SKM-1 (cell line): ENCODE data around the gene RASSF10.

ENCODE experiments used
- DNase-seq: peaks from one replicate; lab custom pipeline; 2025; ENCODE audit not compliant: unreplicated experiment; lab: John Stamatoyannopoulos, UW

The RASSF10 gene

GRCh38 chr11:12993626-12994025 lies 15.5 kb upstream of the RASSF10 start:
- DNase-seq: no peak

DNA sequence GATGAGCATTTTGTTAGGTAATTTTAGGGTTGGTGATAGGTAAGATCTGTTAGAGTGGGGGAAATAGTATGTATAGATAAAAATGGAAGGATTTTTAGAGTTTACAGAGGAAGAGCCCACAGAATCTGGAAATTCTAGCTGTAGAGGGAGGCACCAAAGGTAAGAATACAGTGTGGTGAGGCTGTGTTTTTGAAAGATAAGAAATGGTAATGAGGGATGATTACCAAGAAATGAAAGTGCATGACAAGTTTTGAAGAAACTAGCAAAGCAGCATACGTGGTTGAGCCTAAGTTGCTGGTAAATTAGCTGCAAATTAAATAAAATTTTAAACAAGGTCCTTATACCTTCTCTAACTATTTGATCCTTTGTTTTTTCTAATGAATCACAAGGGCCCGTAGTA lies 14.6 kb upstream of the RASSF10 start:
- no peak for DNase-seq

DNA sequence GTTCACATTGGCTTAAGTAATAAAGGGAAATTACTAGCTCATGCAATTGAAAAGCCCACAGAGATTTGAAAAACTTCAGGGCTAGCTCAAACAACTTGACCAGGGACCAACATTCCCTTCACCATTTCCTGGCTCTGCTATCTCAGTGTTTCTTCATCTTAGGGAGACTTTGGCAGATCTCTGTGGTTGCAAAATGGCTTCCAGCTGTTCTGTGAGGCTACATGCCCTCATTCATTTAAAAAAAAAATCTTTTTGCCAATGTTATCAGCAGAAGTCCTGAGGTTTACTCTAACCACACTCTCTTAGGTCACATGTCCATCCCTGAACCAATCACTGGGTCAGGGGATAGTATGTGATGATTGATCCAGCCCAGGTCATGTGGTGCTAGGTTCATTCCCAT lies 13.9 kb upstream of the RASSF10 start:
- no peak for DNase-seq

GRCh38 chr11:12995823-12996222 lies 13.3 kb upstream of the RASSF10 start:
- no peak for DNase-seq

DNA sequence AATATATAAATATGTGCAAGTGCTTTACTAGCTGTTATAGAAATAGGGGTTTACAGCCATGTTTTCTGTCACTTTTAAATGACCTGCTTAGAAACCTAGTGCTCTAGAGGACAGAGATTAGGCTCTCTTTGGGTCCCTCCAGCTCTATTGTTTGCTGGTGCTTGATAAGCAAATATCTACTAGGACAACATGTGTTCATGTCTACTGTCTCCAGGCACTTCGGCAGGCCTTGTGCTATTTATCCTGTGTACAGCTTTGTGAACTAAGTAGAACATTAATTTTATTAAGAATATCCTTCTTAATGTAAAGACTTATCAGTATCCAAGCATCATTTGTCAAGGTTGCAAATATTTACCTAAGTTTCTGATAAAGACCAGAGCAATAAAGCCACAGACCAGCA lies 11.9 kb upstream of the RASSF10 start:
- no peak for DNase-seq

- DNase-seq: no peak
These were observed 10.8 kb upstream of the RASSF10 start for GRCh38 chr11:12998336-12998735.

GRCh38 chr11:12999597-12999996 lies 9.5 kb upstream of the RASSF10 start:
- no peak for DNase-seq

DNA sequence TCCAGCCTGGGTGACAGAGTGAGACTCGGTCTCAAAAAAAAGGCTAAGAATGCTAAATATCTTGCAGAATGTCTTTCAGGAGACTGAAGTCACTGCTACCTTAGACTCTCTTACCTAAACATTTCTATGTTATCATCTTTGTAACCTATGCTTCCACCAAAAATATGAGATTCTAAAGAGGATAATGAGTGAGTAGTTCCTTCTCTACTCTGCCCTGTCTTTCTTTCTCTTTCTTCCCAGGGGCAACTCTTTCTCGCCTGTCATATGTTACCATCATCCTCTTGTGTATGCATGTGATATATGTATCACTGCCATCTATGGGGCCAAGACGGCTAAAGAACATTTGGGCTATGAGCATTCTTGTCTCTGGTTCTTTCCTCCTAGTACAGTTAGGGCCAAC lies 9.0 kb upstream of the RASSF10 start:
- DNase-seq: no peak

DNA sequence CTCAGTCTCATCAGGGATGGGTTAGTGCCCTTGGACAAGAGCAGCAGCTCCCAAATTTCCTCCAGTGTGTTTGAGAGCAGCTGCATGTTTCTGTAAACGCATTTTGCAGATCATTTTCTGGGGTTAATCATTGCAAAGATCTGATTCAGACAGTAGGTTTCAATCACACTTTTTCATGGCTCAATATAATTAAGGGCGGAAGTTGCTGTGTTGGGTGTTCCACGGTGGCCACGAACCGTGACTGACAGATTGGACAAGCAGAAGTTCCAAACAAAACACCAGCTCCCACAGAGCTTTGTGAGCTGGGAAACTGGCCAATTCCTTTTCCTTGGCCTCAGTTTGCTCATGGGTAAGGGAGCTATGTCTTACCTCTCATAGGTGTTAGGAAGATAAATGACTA lies 8.4 kb upstream of the RASSF10 start:
- DNase-seq: no peak

- no peak for DNase-seq
These were observed 5.2 kb upstream of the RASSF10 start for GRCh38 chr11:13003736-13004493.

- no peak for DNase-seq
These were observed 1.7 kb upstream of the RASSF10 start for GRCh38 chr11:13007182-13008060.

- no peak for DNase-seq
These were observed 1.1 kb upstream of the RASSF10 start for GRCh38 chr11:13008061-13008435.

- no peak for DNase-seq
These were observed 382 bp downstream of the RASSF10 start for GRCh38 chr11:13009476-13009920.

- no peak for DNase-seq
These were observed 1.0 kb downstream of the RASSF10 start for GRCh38 chr11:13009921-13010748.

- DNase-seq: no peak
These were observed 1.8 kb downstream of the RASSF10 start for GRCh38 chr11:13010749-13011465.

DNA sequence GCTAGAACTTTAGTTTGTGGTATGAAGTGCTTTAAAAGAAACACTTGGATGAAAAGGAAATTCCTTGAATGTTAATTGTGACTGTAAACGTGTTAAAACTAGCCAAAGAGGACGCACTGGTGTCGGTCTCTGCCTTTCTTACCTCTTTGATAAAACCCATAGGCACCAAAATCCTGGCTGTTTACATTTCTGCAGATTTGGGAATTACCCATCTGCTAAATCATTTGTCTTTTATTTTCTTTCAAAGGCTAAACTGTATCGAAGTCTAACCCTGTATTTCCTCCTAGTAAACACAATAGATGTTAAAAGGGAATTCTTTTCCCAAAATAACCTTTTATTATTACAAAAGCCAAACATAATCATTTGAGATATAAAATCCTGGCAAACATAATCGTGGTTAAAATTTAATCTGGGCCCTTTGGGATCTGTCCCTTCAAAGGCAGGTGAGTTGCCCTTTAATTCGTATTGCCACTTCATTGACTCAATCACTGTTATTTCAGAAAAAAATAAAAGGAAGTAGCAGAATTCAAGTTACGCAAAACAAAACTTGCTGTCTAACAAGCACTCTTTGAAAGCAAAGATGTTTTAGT lies 2.4 kb downstream of the RASSF10 start:
- no peak for DNase-seq

GRCh38 chr11:13012056-13012661 lies 3.0 kb downstream of the RASSF10 start:
- no peak for DNase-seq

- no peak for DNase-seq
These were observed 4.0 kb downstream of the RASSF10 start for GRCh38 chr11:13013054-13013488.

GRCh38 chr11:13015753-13016152 lies 6.6 kb downstream of the RASSF10 start:
- no peak for DNase-seq

DNA sequence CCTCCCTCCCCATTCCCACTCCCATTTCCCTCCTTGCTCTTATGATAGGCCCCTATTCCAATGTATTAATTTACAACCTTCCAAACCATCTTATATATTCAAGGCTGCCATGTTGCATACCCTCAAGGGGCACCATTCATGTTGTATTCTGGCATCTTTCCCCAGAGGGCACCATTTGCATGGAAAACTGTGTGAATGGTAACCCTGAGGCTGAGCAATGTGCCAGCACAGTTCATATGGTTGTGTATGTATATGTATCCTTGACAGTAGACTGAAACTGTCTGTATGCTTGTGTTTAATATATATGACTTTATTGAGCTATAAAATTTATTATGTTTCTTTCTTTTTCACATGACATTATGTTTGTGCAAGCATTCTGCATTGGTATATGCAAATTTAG lies 7.3 kb downstream of the RASSF10 start:
- no peak for DNase-seq
